Fibroblast of gingiva (primary cell): ENCODE results near the gene PTPN23.
"Not testable (repeated sequence)": the region's sequence is repeated elsewhere in the genome, so short reads cannot be mapped to it uniquely, and the experiment has no call there.

Experiments used
- DNase-seq: peaks from one replicate; pipeline ENCODE4 v3.0.0-alpha.2; 2011; ENCODE audit warnings: low read depth

The PTPN23 gene

GRCh38 chr3:47370020-47370419 lies 10.8 kb upstream of the PTPN23 start:
- not testable (repeated sequence) for DNase-seq

- no peak for DNase-seq
These were observed 9.7 kb upstream of the PTPN23 start for GRCh38 chr3:47370887-47371697.

GRCh38 chr3:47374587-47374986 lies 6.2 kb upstream of the PTPN23 start:
- DNase-seq: no peak

GRCh38 chr3:47376393-47376792 lies 4.4 kb upstream of the PTPN23 start:
- DNase-seq: no peak

GRCh38 chr3:47377186-47377585 lies 3.6 kb upstream of the PTPN23 start:
- DNase-seq: no peak

GRCh38 chr3:47378869-47379268 lies 2.0 kb upstream of the PTPN23 start:
- no peak for DNase-seq

- no peak for DNase-seq
These were observed 1.4 kb upstream of the PTPN23 start for GRCh38 chr3:47379411-47379899.

- DNase-seq: no peak
These were observed 708 bp upstream of the PTPN23 start for GRCh38 chr3:47380026-47380600.

- peak; percentile 88 for DNase-seq
These were observed 716 bp downstream of the PTPN23 start for GRCh38 chr3:47381317-47382157.

- DNase-seq: no peak
These were observed 3.6 kb downstream of the PTPN23 start for GRCh38 chr3:47384425-47384824.

GRCh38 chr3:47385007-47385406 lies 4.2 kb downstream of the PTPN23 start:
- no peak for DNase-seq

GRCh38 chr3:47385796-47386195 lies 5.0 kb downstream of the PTPN23 start:
- no peak for DNase-seq

- DNase-seq: no peak
These were observed 12.1 kb downstream of the PTPN23 start for GRCh38 chr3:47392933-47393332.

GRCh38 chr3:47394140-47394870 lies 13.5 kb downstream of the PTPN23 start:
- no peak for DNase-seq

GRCh38 chr3:47394881-47395280 lies 14.1 kb downstream of the PTPN23 start:
- DNase-seq: no peak

- DNase-seq: peak; percentile 32
These were observed 17.4 kb downstream of the PTPN23 start for GRCh38 chr3:47398228-47398627.

GRCh38 chr3:47399016-47399415 lies 18.2 kb downstream of the PTPN23 start:
- no peak for DNase-seq

- no peak for DNase-seq
These were observed 18.9 kb downstream of the PTPN23 start for GRCh38 chr3:47399531-47400270.

- DNase-seq: no peak
These were observed 23.6 kb downstream of the PTPN23 start for GRCh38 chr3:47404431-47404876.

GRCh38 chr3:47404955-47405790 lies 24.4 kb downstream of the PTPN23 start:
- DNase-seq: peak; percentile 28
